ENCODE measurements around the gene PDGFRB. TPM values are rescaled to one million over a fixed set of nuclear protein-coding genes. Genes with fewer than 3 reads are reported as not detected.
A peak's percentile ranks its signal among the peaks of the same experiment; 100 is the strongest.

PDGFRB gene
- total and polyA plus RNA-seq, 9 donors: 102 to 302 (median 207) TPM

DNA sequence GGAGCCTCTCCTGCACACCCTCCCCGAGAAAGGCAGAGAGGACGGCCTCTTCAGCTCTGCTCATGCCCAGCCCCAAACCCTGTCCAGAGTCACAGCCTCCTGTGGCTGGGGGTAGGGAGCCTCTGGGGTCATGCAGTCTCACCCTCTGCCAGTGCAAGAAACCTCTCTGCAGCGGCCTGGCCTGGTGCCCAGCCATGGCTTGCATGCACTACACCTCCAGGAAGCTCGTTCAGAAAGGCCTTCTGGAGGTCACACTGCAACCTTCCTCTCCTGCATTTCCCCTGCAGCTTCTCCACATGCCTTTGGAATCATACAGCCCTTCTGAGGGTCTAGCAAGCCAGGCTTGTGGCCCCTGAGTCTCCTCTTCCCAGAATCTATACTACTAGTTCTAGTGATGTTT, 87.2 kb downstream of the PDGFRB start:
- no peaks in the 10 kb centered on the region for H3K9me3 ChIP-seq
- no peaks in the 10 kb centered on the region for H3K36me3 ChIP-seq
- intact Hi-C loops (cut with DNase I): no loop called here
- DNase-seq: peak in 1 of 5 donors; percentile 31
- 59 to 72% (median 67%) methylated on average over 4 of the region's 4 CpGs for WGBS, 3 donors
- H3K4me3 ChIP-seq: no peak overlapping the region
- TF ChIP-seq EP300 (IDR thresholded peaks at IDR 0.05): no peak
- no peak for TF ChIP-seq POLR2A (IDR thresholded peaks at IDR 0.05)
- TF ChIP-seq, protein P1, sequence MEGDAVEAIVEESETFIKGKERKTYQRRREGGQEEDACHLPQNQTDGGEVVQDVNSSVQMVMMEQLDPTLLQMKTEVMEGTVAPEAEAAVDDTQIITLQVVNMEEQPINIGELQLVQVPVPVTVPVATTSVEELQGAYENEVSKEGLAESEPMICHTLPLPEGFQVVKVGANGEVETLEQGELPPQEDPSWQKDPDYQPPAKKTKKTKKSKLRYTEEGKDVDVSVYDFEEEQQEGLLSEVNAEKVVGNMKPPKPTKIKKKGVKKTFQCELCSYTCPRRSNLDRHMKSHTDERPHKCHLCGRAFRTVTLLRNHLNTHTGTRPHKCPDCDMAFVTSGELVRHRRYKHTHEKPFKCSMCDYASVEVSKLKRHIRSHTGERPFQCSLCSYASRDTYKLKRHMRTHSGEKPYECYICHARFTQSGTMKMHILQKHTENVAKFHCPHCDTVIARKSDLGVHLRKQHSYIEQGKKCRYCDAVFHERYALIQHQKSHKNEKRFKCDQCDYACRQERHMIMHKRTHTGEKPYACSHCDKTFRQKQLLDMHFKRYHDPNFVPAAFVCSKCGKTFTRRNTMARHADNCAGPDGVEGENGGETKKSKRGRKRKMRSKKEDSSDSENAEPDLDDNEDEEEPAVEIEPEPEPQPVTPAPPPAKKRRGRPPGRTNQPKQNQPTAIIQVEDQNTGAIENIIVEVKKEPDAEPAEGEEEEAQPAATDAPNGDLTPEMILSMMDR (IDR thresholded peaks at IDR 0.05): no peak
- H3K27me3 ChIP-seq: no peaks in the 10 kb centered on the region
- no peak overlapping the region for H3K27ac ChIP-seq
- H3K4me1 ChIP-seq (ENCODE audit: insufficient read depth): no peaks in the 10 kb centered on the region

DNA sequence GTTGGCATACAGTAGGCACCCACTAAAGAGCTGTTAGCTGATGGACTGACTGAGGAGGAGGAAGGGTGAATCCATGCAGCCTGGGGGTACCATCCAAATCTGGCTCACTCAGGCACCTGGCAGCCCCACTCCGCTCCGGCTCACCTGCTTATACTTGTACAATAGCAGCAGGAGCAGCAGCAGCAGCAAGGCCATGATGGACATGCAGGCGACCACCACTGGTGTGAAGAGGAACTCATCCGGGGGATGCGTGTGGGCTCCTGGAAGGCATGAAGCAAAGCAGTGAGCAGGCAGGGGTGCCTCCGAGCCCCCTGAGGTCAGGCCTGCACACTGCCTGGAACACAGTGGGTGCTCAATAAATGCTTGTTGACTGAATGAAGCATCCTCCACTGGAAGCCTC, 87.6 kb downstream of the PDGFRB start:
- intact Hi-C loops (cut with DNase I): no loop called here
- Histone ChIP-seq H3K27ac (no peak overlapping the region), H3K9me3 (no peaks in the 10 kb centered on the region), H3K27me3 (no peaks in the 10 kb centered on the region), H3K4me1 (ENCODE audit: insufficient read depth) (no peaks in the 10 kb centered on the region), H3K4me3 (no peak overlapping the region), H3K36me3 (no peaks in the 10 kb centered on the region)
- TF ChIP-seq POLR2A (IDR thresholded peaks at IDR 0.05): no peak
- TF ChIP-seq, protein P1 (IDR thresholded peaks at IDR 0.05): no peak
- TF ChIP-seq EP300 (IDR thresholded peaks at IDR 0.05): no peak
- peak in 1 of 5 donors; percentile 15 for DNase-seq
- WGBS, 3 donors: 94 to 95% (median 95%) methylated on average over 6 of the region's 6 CpGs

DNA sequence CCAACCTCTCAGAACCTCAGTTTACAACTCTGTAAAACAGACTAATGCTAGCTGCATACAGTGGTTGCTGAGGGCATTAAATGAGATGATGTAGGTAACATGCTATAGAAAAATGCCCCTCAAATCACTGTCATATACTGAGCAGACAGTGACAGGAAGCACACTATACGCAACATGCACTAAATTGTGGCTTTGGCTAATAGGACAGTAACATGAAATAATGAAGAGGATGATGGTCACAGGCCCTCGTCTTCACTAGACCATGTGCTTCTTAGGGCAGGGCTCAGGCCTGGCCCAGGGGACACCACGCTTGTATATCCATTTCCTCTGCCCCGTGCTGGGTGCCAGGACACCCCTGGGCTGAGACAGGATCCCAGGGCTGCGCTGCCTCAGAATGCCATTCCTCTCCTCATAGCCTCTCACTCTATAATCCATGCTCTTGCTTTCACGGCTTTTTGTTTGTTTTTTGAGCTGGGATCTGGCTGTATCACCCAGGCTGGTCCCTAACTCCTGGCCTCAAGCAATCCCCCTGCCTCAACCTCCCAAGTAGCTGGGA, 88.2 kb downstream of the PDGFRB start:
- 92 to 95% (median 93%) methylated on average over 6 of the region's 6 CpGs for WGBS, 3 donors
- Histone ChIP-seq H3K9me3 (no peaks in the 10 kb centered on the region), H3K27me3 (no peaks in the 10 kb centered on the region), H3K36me3 (no peaks in the 10 kb centered on the region), H3K27ac (no peak overlapping the region), H3K4me3 (no peak overlapping the region), H3K4me1 (ENCODE audit: insufficient read depth) (no peaks in the 10 kb centered on the region)
- intact Hi-C loops (cut with DNase I): no loop called here
- no peak for TF ChIP-seq EP300 (IDR thresholded peaks at IDR 0.05)
- TF ChIP-seq, protein P1 (IDR thresholded peaks at IDR 0.05): no peak
- no peak for TF ChIP-seq POLR2A (IDR thresholded peaks at IDR 0.05)
- peak in 1 of 5 donors; percentile 6 for DNase-seq

DNA sequence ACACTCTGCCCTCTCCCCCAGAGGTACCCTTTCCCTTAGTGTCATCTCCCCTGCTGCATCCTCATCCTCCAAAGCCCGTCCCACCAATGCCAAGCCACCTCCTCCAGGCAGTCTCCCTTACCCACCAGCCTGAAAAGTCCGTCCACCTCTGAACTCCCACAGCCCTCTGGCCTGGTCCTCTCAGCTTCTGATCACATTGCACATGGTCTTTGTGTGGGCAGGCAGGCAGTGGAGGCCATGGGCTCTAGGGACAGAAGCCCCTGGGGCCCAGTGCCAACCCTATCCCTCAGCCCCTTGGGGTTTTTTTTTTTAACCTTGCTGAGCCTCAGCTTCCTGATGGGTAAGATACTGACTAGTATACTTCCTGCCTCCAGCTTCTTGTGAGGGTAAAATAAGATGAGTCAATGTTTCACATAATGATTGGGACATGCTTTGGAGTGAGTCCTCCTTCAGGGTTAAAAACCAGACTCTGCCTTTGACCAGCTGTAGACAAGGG, 88.7 kb downstream of the PDGFRB start:
- Histone ChIP-seq H3K4me1 (ENCODE audit: insufficient read depth) (no peaks in the 10 kb centered on the region), H3K27ac (no peak overlapping the region), H3K27me3 (no peaks in the 10 kb centered on the region), H3K9me3 (no peaks in the 10 kb centered on the region), H3K36me3 (no peaks in the 10 kb centered on the region), H3K4me3 (no peak overlapping the region)
- peak in 1 of 5 donors; percentile 13 for DNase-seq
- TF ChIP-seq POLR2A (IDR thresholded peaks at IDR 0.05) (no peak), EP300 (IDR thresholded peaks at IDR 0.05) (no peak)
- TF ChIP-seq, protein P1 (IDR thresholded peaks at IDR 0.05): no peak
- WGBS, 3 donors: 88 to 98% (median 94%) methylated on average over 2 of the region's 2 CpGs
- intact Hi-C loops (cut with DNase I): no loop called here

Measured in ovary (tissue), 9 donors.